GM19043 (cell line): Measurements from ENCODE around the gene VPS26B.

ENCODE experiments used
- ATAC-seq: cut with Tn5 transposase; IDR thresholded peaks from one replicate; pipeline ENCODE4 v1.9.1; 2021; ENCODE audit warnings: low read depth; ENCODE audit not compliant: unreplicated experiment

Gene VPS26B

DNA sequence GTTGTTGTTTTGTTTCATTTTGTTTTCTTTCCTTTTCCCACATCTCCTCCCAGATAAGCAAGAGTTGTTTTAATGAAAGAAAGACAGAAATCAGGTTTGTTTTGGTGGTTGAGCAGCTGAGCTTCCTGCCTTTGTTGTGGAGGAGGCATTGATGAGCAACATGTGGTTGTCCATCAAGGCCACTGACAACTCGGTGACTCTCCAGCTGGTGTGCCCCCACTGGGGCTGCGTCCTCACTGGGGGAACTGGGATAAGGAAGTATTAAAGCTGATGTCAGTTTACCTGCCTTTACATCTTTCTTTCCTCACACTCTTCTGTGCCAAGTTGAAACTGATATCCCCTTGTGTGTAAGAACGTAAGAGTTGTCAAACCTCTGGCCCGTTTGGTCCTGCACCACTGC is 5.9 kb downstream of the VPS26B start:
- no peak for ATAC-seq

DNA sequence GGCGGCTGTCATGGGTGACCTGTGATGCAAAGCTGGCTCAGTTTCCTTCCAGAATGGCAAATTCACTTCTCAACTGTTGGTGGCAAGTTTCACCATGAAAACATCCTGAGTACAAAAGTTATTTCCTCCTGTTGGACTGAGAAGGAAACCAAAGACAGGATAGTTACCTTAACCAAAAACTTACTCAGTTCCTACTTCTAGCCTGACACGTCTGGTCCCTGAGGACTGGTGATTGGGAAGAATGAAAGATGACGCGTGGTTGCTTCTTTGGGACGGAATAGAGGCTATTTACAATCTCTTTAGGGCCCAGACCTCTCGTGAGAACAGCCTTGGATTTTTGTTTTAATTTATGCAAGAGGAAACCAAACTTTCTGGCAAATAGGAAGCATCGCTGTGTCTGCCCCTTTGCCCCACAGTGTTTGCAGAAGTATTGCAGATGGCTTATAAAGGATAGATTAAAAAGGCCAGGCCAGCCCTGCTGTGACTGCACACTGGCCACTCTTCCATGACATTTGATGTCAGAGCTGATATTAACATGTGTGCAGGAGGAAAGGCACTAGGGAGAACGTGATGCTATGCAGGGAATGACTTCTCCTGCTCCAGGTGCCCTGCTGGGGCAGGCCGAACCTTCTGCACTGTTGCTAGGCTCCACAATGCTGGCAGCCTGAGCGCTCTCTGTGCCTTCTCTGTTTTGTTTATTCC is 7.6 kb downstream of the VPS26B start:
- no peak for ATAC-seq

- no peak for ATAC-seq
Observed at GRCh38 chr11:134233729-134234179, 9.3 kb downstream of the VPS26B start.

DNA sequence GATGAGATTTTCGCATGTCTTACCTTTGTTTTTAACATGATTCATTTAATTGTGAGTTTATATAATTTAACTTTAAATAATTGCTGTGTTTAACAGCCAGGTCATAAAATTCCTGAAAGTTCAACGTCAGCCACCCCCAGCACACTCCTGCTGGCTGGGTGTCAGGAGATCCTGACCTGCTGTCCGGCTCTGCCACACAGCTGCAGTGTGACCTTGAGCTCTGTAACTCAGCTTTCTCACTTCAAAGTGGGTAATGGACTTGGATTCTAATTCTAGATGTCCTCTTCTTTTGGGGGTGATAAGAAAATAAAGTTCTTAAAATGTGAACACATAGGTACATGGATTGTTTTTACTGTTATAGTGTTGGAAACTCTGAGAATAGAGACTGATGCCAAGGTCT is 10.9 kb downstream of the VPS26B start:
- no peak for ATAC-seq

DNA sequence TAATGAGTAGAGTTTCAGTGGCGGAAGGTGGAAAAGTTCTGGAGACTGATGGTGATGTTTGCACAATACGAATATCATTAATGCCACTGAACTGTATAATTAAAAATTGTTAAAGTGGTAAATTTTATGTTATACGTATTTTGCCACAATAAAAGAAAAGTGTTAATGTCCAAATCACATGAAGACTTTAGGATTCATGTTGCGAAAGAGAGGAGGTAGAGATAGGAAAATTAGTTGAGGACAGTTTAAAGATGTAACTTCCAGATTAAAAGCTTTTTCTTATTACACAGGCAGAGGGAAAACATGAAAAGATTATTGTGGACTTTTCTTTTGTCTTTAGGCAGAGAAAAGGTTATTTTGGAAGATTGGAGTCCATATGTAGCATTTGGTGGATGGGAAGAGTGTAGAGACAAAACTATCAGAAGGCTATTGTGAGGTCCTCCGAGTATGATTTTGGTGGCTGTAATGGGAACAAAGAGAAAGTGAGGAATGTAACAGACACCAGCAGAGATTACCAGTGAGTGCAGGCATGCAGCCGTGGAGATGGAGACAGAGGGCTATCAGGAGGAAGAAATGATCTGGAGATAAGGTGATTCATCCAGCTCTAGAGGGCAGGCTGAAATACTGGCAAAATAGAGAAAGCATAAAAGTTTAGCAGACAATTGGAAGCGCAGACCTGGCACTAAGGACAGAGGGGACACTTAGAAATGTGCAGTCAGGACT is 12.5 kb downstream of the VPS26B start:
- no peak for ATAC-seq

GRCh38 chr11:134237557-134237922 is 13.1 kb downstream of the VPS26B start:
- ATAC-seq, result no peak

DNA sequence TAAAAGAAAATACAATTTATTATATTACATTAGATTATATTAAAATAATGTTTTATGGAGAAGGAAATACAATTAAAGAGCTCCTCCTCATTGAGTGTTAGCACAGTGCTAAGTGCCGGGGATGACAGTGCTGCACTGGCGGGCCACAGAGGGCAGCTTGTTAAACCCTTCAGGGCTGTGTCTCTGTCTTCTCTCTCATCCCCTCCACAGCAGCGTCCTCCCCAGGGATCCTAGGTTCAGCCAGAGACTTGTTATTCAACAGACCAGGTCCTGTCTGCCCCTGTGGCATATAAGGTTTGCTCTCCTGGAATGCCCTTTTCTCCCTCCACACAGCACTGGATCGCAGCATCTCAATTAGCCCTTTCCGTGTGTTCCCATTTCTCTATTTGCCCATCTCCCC is 14.5 kb downstream of the VPS26B start:
- no peak for ATAC-seq

GRCh38 chr11:134240592-134240991 is 16.1 kb downstream of the VPS26B start:
- no peak for ATAC-seq

- ATAC-seq, result no peak
Observed at GRCh38 chr11:134242376-134242775, 17.9 kb downstream of the VPS26B start.

DNA sequence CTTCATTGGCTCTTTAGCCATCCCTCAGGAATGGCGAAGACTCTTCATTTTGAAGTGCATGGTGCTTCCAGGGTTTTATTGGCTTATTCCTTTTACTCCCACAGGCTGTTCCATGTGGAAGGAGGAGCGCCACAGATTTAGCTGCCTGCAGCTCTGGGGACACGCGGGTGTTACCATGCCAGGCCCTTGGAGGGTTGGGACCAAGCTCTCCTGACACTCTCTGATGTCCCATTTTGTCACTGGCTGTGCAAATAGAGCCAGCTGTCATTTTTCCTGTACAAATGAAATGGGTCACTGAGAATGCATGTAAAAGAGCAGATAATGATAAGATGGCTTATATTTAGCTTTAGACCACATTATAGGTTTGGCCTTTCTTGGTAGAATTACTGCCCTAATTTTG is 19.4 kb downstream of the VPS26B start:
- no peak for ATAC-seq

DNA sequence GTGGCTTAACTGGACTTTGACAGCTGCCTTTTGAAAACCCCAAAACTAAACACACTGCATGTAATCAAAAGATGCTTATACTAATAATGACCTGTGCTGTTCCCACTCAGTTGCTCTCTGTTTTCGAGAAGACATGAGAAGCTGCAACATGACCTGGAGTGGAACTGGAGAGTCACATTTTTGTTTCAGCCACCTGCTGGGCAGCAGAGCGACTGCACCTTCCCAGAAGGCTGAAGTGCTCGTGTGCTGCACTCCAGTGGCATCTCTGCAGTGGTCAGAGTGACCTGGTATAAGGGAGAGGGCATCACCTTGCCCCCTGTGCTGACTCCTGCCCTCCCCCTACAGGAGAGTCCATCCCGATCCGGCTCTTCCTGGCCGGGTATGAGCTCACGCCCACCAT is 20.1 kb downstream of the VPS26B start:
- ATAC-seq, result peak; percentile 92

- ATAC-seq, result no peak
Observed at GRCh38 chr11:134245434-134245833, 21.0 kb downstream of the VPS26B start.

GRCh38 chr11:134246100-134246499 is 21.6 kb downstream of the VPS26B start:
- no peak for ATAC-seq

GRCh38 chr11:134246678-134247077 is 22.2 kb downstream of the VPS26B start:
- ATAC-seq, result no peak

- no peak for ATAC-seq
Observed at GRCh38 chr11:134248910-134249480, 24.5 kb downstream of the VPS26B start.

DNA sequence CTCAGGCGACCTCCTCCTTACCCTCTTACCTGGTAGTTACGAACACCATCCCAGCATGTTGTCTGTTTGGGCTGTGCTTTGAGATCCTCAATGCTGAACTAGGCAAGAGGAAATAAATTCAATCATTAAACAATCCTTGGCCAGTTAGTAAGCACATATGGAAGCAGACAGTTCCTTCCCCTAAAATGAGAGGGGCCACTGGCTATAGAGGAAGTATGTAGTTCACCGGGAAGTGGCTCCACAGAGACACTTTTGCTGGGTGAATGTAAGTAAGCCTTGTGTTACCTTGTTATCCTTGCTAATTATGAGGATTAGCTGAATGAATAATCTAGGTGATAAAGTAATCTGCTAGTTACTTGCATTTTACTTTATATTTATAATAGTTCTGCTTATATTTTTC is 25.8 kb downstream of the VPS26B start:
- ATAC-seq, result no peak

DNA sequence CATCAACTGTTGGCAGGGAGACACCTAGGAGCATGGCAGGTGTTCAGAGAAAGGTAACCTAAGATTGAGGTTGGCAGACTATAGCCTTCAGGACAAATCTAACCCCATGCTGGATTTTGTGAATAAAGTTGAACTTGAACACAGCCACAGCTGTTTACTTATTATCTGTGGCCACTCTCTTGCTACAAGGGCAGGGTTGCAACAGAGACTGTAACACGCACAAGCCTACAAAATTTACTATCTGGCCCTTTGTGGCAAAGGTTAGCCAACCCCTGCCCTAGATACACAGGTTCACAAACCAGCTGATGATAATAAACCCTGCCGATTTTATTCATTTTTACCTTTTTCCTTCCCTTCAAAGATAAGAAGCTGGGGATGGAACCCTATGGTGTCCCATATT is 26.2 kb downstream of the VPS26B start:
- ATAC-seq, result no peak

- ATAC-seq, result peak; percentile 19
Observed at GRCh38 chr11:134252346-134253187, 28.1 kb downstream of the VPS26B start.

GRCh38 chr11:134253188-134253993 is 28.9 kb downstream of the VPS26B start, which contains the start of the genes ACAD8 and THYN1:
ACAD8 (plus strand) TSS chr11:134253568; CDS start chr11:134253601, 33 bp downstream.
THYN1 (minus strand) TSS chr11:134253352; CDS start chr11:134252882, 470 bp downstream.
- peak; percentile 99 for ATAC-seq
